ENCODE results near the gene HECW1.
"Not testable (repeated sequence)": the region's sequence is repeated elsewhere in the genome, so short reads cannot be mapped to it uniquely, and the experiment has no call there.

HECW1 gene

GRCh38 chr7:43484678-43485395, 372.4 kb downstream of the HECW1 start:
- H2BK120ac ChIP-seq (ENCODE audit: low read depth, low read length) = no peak overlapping the region
- H3K23ac ChIP-seq (ENCODE audit: low read length) = no peak overlapping the region
- no peak overlapping the region for H3K4ac ChIP-seq (ENCODE audit: low read depth, low read length)
- no peak overlapping the region for H2AK5ac ChIP-seq (ENCODE audit: low read length)
- H3K4me3 ChIP-seq (ENCODE audit: low read length) = no peak overlapping the region
- H3K18ac ChIP-seq (ENCODE audit: low read length) = no peak overlapping the region
- H3K79me2 ChIP-seq (ENCODE audit: control insufficient read depth, insufficient read depth, low read length) = no peaks in the 10 kb centered on the region
- H3K56ac ChIP-seq (ENCODE audit: low read length) = no peak overlapping the region
- H3K9ac ChIP-seq (ENCODE audit: low read length) = no peak overlapping the region
- no peak overlapping the region for H2BK5ac ChIP-seq (ENCODE audit: low read length)
- no peak overlapping the region for H3K27ac ChIP-seq (ENCODE audit: low read depth, low read length)
- DNase-seq = peak; percentile 34
- H3K79me1 ChIP-seq (ENCODE audit: low read length) = no peaks in the 10 kb centered on the region
- no peak overlapping the region for H4K5ac ChIP-seq (ENCODE audit: low read length)
- no peak overlapping the region for H3K4me2 ChIP-seq (ENCODE audit: low read length)
- H3K36me3 ChIP-seq (ENCODE audit: control insufficient read depth, insufficient read depth, low read length) = no peaks in the 10 kb centered on the region
- WGBS (ENCODE audit: extremely low coverage, insufficient coverage, low lambda C conversion rate) = no CpG with 5 or more reads among the region's 6 CpGs
- H4K8ac ChIP-seq (ENCODE audit: low read depth, low read length) = no peak overlapping the region
- no peak overlapping the region for H2BK15ac ChIP-seq (replicated peaks; ENCODE audit: low read depth)
- no peaks in the 10 kb centered on the region for H3K27me3 ChIP-seq (ENCODE audit: insufficient read depth, low read length, poor library complexity)
- peaks cover 9% of the 10 kb centered on the region for H3K4me1 ChIP-seq (ENCODE audit: control insufficient read depth, low read depth, low read length)

GRCh38 chr7:43485580-43485979, 373.1 kb downstream of the HECW1 start:
- no CpG with 5 or more reads among the region's 2 CpGs for WGBS (ENCODE audit: extremely low coverage, insufficient coverage, low lambda C conversion rate)
- no peak overlapping the region for H2AK5ac ChIP-seq (ENCODE audit: low read length)
- no peak overlapping the region for H3K18ac ChIP-seq (ENCODE audit: low read length)
- no peak overlapping the region for H3K4me3 ChIP-seq (ENCODE audit: low read length)
- no peaks in the 10 kb centered on the region for H3K36me3 ChIP-seq (ENCODE audit: control insufficient read depth, insufficient read depth, low read length)
- DNase-seq = no peak
- H2BK120ac ChIP-seq (ENCODE audit: low read depth, low read length) = no peak overlapping the region
- no peak overlapping the region for H3K4ac ChIP-seq (ENCODE audit: low read depth, low read length)
- H2BK15ac ChIP-seq (replicated peaks; ENCODE audit: low read depth) = no peak overlapping the region
- no peak overlapping the region for H2BK5ac ChIP-seq (ENCODE audit: low read length)
- no peaks in the 10 kb centered on the region for H3K79me2 ChIP-seq (ENCODE audit: control insufficient read depth, insufficient read depth, low read length)
- no peak overlapping the region for H3K23ac ChIP-seq (ENCODE audit: low read length)
- H3K9ac ChIP-seq (ENCODE audit: low read length) = no peak overlapping the region
- no peak overlapping the region for H4K5ac ChIP-seq (ENCODE audit: low read length)
- no peak overlapping the region for H4K8ac ChIP-seq (ENCODE audit: low read depth, low read length)
- H3K27me3 ChIP-seq (ENCODE audit: insufficient read depth, low read length, poor library complexity) = no peaks in the 10 kb centered on the region
- H3K4me1 ChIP-seq (ENCODE audit: control insufficient read depth, low read depth, low read length) = peaks cover 9% of the 10 kb centered on the region
- no peak overlapping the region for H3K4me2 ChIP-seq (ENCODE audit: low read length)
- no peak overlapping the region for H3K27ac ChIP-seq (ENCODE audit: low read depth, low read length)
- H3K56ac ChIP-seq (ENCODE audit: low read length) = no peak overlapping the region
- no peaks in the 10 kb centered on the region for H3K79me1 ChIP-seq (ENCODE audit: low read length)

GRCh38 chr7:43486008-43486407, 373.6 kb downstream of the HECW1 start:
- not testable (repeated sequence) for H2AK5ac ChIP-seq (ENCODE audit: low read length); H3K4ac ChIP-seq (ENCODE audit: low read depth, low read length); H3K18ac ChIP-seq (ENCODE audit: low read length); H3K4me2 ChIP-seq (ENCODE audit: low read length); H3K4me3 ChIP-seq (ENCODE audit: low read length); H3K36me3 ChIP-seq (ENCODE audit: control insufficient read depth, insufficient read depth, low read length); DNase-seq; H4K5ac ChIP-seq (ENCODE audit: low read length); H2BK15ac ChIP-seq (replicated peaks; ENCODE audit: low read depth); H4K8ac ChIP-seq (ENCODE audit: low read depth, low read length); H3K56ac ChIP-seq (ENCODE audit: low read length); H3K9ac ChIP-seq (ENCODE audit: low read length); H2BK5ac ChIP-seq (ENCODE audit: low read length); H3K27me3 ChIP-seq (ENCODE audit: insufficient read depth, low read length, poor library complexity); H3K4me1 ChIP-seq (ENCODE audit: control insufficient read depth, low read depth, low read length); H3K23ac ChIP-seq (ENCODE audit: low read length); H3K79me2 ChIP-seq (ENCODE audit: control insufficient read depth, insufficient read depth, low read length); H3K27ac ChIP-seq (ENCODE audit: low read depth, low read length); H3K79me1 ChIP-seq (ENCODE audit: low read length); H2BK120ac ChIP-seq (ENCODE audit: low read depth, low read length)
- WGBS (ENCODE audit: extremely low coverage, insufficient coverage, low lambda C conversion rate) = no CpG with 5 or more reads among the region's 5 CpGs

GRCh38 chr7:43486634-43487033, 374.2 kb downstream of the HECW1 start:
- H3K9ac ChIP-seq (ENCODE audit: low read length) = no peak overlapping the region
- no peak overlapping the region for H2AK5ac ChIP-seq (ENCODE audit: low read length)
- H3K18ac ChIP-seq (ENCODE audit: low read length) = no peak overlapping the region
- peaks cover 9% of the 10 kb centered on the region for H3K4me1 ChIP-seq (ENCODE audit: control insufficient read depth, low read depth, low read length)
- DNase-seq = no peak
- no peak overlapping the region for H3K27ac ChIP-seq (ENCODE audit: low read depth, low read length)
- H4K8ac ChIP-seq (ENCODE audit: low read depth, low read length) = no peak overlapping the region
- no peaks in the 10 kb centered on the region for H3K36me3 ChIP-seq (ENCODE audit: control insufficient read depth, insufficient read depth, low read length)
- H3K23ac ChIP-seq (ENCODE audit: low read length) = no peak overlapping the region
- H4K5ac ChIP-seq (ENCODE audit: low read length) = no peak overlapping the region
- H3K4me2 ChIP-seq (ENCODE audit: low read length) = no peak overlapping the region
- no peak overlapping the region for H3K4me3 ChIP-seq (ENCODE audit: low read length)
- H2BK5ac ChIP-seq (ENCODE audit: low read length) = no peak overlapping the region
- no peaks in the 10 kb centered on the region for H3K79me1 ChIP-seq (ENCODE audit: low read length)
- no peaks in the 10 kb centered on the region for H3K79me2 ChIP-seq (ENCODE audit: control insufficient read depth, insufficient read depth, low read length)
- H3K4ac ChIP-seq (ENCODE audit: low read depth, low read length) = no peak overlapping the region
- no peak overlapping the region for H2BK120ac ChIP-seq (ENCODE audit: low read depth, low read length)
- no CpG with 5 or more reads among the region's 3 CpGs for WGBS (ENCODE audit: extremely low coverage, insufficient coverage, low lambda C conversion rate)
- H2BK15ac ChIP-seq (replicated peaks; ENCODE audit: low read depth) = no peak overlapping the region
- H3K27me3 ChIP-seq (ENCODE audit: insufficient read depth, low read length, poor library complexity) = no peaks in the 10 kb centered on the region
- no peak overlapping the region for H3K56ac ChIP-seq (ENCODE audit: low read length)

GRCh38 chr7:43487731-43488073, 375.3 kb downstream of the HECW1 start:
- no peaks in the 10 kb centered on the region for H3K79me2 ChIP-seq (ENCODE audit: control insufficient read depth, insufficient read depth, low read length)
- H2BK15ac ChIP-seq (replicated peaks; ENCODE audit: low read depth) = no peak overlapping the region
- no peak overlapping the region for H3K4me2 ChIP-seq (ENCODE audit: low read length)
- H3K79me1 ChIP-seq (ENCODE audit: low read length) = no peaks in the 10 kb centered on the region
- H2BK5ac ChIP-seq (ENCODE audit: low read length) = no peak overlapping the region
- no peak overlapping the region for H3K27ac ChIP-seq (ENCODE audit: low read depth, low read length)
- H3K23ac ChIP-seq (ENCODE audit: low read length) = no peak overlapping the region
- H4K8ac ChIP-seq (ENCODE audit: low read depth, low read length) = no peak overlapping the region
- H2AK5ac ChIP-seq (ENCODE audit: low read length) = no peak overlapping the region
- H3K9ac ChIP-seq (ENCODE audit: low read length) = no peak overlapping the region
- DNase-seq = no peak
- H3K27me3 ChIP-seq (ENCODE audit: insufficient read depth, low read length, poor library complexity) = no peaks in the 10 kb centered on the region
- H3K18ac ChIP-seq (ENCODE audit: low read length) = no peak overlapping the region
- H2BK120ac ChIP-seq (ENCODE audit: low read depth, low read length) = no peak overlapping the region
- H3K4me3 ChIP-seq (ENCODE audit: low read length) = no peak overlapping the region
- H3K4ac ChIP-seq (ENCODE audit: low read depth, low read length) = no peak overlapping the region
- peaks cover 9% of the 10 kb centered on the region for H3K4me1 ChIP-seq (ENCODE audit: control insufficient read depth, low read depth, low read length)
- H3K36me3 ChIP-seq (ENCODE audit: control insufficient read depth, insufficient read depth, low read length) = no peaks in the 10 kb centered on the region
- H4K5ac ChIP-seq (ENCODE audit: low read length) = no peak overlapping the region
- H3K56ac ChIP-seq (ENCODE audit: low read length) = no peak overlapping the region

- Histone ChIP-seq H3K56ac (ENCODE audit: low read length) (no peak overlapping the region), H3K36me3 (ENCODE audit: control insufficient read depth, insufficient read depth, low read length) (no peaks in the 10 kb centered on the region), H3K4me1 (ENCODE audit: control insufficient read depth, low read depth, low read length) (peaks cover 5% of the 10 kb centered on the region), H2BK15ac (replicated peaks; ENCODE audit: low read depth) (no peak overlapping the region), H3K9ac (ENCODE audit: low read length) (no peak overlapping the region), H3K79me1 (ENCODE audit: low read length) (no peaks in the 10 kb centered on the region), H3K27me3 (ENCODE audit: insufficient read depth, low read length, poor library complexity) (no peaks in the 10 kb centered on the region), H4K8ac (ENCODE audit: low read depth, low read length) (no peak overlapping the region), H3K18ac (ENCODE audit: low read length) (no peak overlapping the region), H3K4ac (ENCODE audit: low read depth, low read length) (no peak overlapping the region), H3K4me2 (ENCODE audit: low read length) (no peak overlapping the region), H2AK5ac (ENCODE audit: low read length) (no peak overlapping the region), H2BK120ac (ENCODE audit: low read depth, low read length) (no peak overlapping the region), H3K27ac (ENCODE audit: low read depth, low read length) (no peak overlapping the region), H3K23ac (ENCODE audit: low read length) (no peak overlapping the region), H3K79me2 (ENCODE audit: control insufficient read depth, insufficient read depth, low read length) (no peaks in the 10 kb centered on the region), H4K5ac (ENCODE audit: low read length) (no peak overlapping the region), H2BK5ac (ENCODE audit: low read length) (no peak overlapping the region), H3K4me3 (ENCODE audit: low read length) (no peak overlapping the region)
- no CpG with 5 or more reads among the region's 1 CpG for WGBS (ENCODE audit: extremely low coverage, insufficient coverage, low lambda C conversion rate)
- no peak for DNase-seq
Measured at GRCh38 chr7:43489257-43489656, 376.8 kb downstream of the HECW1 start.

Data from mesendoderm (in vitro differentiated cells).